NT2/D1 (cell line): Measurements from ENCODE around the gene A4GALT.

Experiments
- DNase-seq: peaks from one replicate; pipeline ENCODE4 v3.0.0-alpha.2; 2011; ENCODE audit warnings: low read depth, low spot score
- H3K27me3 ChIP-seq: 2 replicates; pipeline ENCODE4 v1.6.0; 2011; ENCODE audit warnings: mild to moderate bottlenecking; ENCODE audit not compliant: insufficient read length, insufficient read depth
- H3K36me3 ChIP-seq: 2 replicates; pipeline ENCODE4 v1.6.1; 2011; ENCODE audit warnings: mild to moderate bottlenecking, low read length, mixed read lengths; ENCODE audit not compliant: insufficient read depth, insufficient read length
- H3K4me1 ChIP-seq: 2 replicates; pipeline ENCODE4 v1.5.1; 2011; ENCODE audit not compliant: insufficient read depth, insufficient read length
- H3K4me3 ChIP-seq: 2 replicates; pipeline ENCODE4 v1.5.1; 2011; ENCODE audit warnings: low read depth; ENCODE audit not compliant: insufficient read length
- H3K9ac ChIP-seq: 2 replicates; pipeline ENCODE4 v1.6.0; 2011; ENCODE audit warnings: low read depth; ENCODE audit not compliant: insufficient read length
- H3K9me3 ChIP-seq: 2 replicates; pipeline ENCODE4 v1.5.1; 2011; ENCODE audit warnings: mild to moderate bottlenecking, low read length; ENCODE audit not compliant: insufficient read depth
- SUZ12 ChIP-seq: IDR thresholded peaks from 2 replicates; pipeline ENCODE4 v1.6.1; 2011; ENCODE audit not compliant: insufficient read length, insufficient read depth; ENCODE audit errors: extremely low read depth
- YY1 ChIP-seq: IDR thresholded peaks from 2 replicates; pipeline ENCODE4 v1.6.1; 2011; ENCODE audit not compliant: insufficient read length, insufficient read depth
- ZNF274 ChIP-seq: IDR thresholded peaks from 2 replicates; pipeline ENCODE4 v1.6.1; 2011; ENCODE audit warnings: mild to moderate bottlenecking, low read depth, low read length

A4GALT gene

DNA sequence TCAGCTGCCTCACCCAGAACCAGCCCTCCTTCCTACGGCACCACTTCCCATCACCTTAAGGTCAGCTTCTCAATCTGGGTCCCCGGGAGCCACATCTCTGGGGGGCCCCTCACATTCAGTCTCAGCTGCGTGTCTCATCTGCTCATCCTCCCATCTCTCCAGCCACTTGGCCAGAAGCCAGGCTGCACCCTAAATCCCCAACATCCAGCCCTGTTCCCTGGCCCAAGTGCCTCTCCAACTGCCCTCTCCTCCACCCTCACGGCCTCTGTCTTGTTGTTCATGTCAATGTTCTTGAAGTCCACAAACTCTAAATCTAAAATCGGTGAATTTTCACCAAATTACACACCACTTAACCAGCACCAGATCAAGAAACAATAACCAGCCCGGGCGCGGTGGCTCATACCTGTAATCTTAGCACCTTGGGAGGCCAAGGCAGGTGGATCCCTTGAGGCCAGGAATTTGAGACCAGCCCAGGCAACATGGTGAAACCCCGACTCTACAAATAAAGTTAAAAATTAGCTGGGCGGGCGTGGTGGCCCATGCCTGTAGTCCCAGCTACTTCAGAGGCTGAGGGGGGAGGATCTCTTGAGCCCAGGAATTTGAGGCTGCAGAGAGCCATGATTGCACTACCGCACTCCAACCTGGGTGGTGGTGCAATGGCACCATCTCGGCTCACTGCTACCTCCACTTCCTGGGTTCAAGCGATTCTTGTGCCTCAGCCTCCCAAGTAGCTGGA is 33.7 kb downstream of the A4GALT start:
- Histone ChIP-seq H3K27me3 (no peaks in the 10 kb centered on the region), H3K4me1 (peaks cover 9% of the 10 kb centered on the region), H3K9me3 (no peaks in the 10 kb centered on the region), H3K4me3 (no peak overlapping the region), H3K9ac (no peak overlapping the region), H3K36me3 (no peaks in the 10 kb centered on the region)
- no peak for DNase-seq
- TF ChIP-seq SUZ12 = no peak
- no peak for TF ChIP-seq YY1
- no peak for TF ChIP-seq ZNF274

DNA sequence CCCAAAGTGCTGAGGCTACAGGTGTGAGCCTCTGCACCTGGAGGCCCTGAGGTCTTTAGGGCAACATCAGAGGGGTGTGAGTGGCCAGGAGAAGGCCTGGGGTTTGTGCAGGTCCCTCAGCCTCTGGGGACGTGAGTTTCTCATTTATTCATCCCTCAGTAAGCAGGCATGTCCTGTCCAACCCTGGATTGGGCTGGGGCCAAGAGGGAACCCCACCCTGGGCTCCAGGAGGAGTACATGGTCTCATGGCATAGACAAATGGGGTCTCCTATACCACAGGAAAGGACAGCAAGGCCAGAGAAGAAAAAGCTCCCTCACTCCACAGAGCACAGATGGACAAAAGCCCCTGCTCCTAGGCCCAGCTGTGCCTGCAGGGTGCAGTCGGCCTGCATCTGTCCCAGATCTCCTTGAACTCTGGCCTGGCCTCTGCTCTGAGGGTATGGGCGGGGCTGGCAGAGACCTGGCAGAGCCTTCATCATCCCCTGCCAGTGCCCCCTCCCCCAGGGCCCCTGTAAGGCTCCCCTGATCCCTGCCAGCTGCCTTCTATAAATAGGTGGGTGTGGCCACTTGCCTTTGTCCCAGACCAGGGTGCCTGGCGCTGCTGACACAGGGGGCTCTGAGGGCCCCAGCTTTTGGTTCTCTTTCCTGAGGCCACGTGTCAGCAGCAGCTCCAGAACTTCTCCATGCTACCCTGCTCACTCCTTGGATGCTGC is 34.6 kb downstream of the A4GALT start:
- TF ChIP-seq SUZ12 = no peak
- no peak for TF ChIP-seq YY1
- TF ChIP-seq ZNF274 = no peak
- no peak overlapping the region for H3K4me3 ChIP-seq
- no peak for DNase-seq
- no peaks in the 10 kb centered on the region for H3K9me3 ChIP-seq
- peaks cover 9% of the 10 kb centered on the region for H3K4me1 ChIP-seq
- H3K9ac ChIP-seq = no peak overlapping the region
- H3K36me3 ChIP-seq = no peaks in the 10 kb centered on the region
- no peaks in the 10 kb centered on the region for H3K27me3 ChIP-seq

DNA sequence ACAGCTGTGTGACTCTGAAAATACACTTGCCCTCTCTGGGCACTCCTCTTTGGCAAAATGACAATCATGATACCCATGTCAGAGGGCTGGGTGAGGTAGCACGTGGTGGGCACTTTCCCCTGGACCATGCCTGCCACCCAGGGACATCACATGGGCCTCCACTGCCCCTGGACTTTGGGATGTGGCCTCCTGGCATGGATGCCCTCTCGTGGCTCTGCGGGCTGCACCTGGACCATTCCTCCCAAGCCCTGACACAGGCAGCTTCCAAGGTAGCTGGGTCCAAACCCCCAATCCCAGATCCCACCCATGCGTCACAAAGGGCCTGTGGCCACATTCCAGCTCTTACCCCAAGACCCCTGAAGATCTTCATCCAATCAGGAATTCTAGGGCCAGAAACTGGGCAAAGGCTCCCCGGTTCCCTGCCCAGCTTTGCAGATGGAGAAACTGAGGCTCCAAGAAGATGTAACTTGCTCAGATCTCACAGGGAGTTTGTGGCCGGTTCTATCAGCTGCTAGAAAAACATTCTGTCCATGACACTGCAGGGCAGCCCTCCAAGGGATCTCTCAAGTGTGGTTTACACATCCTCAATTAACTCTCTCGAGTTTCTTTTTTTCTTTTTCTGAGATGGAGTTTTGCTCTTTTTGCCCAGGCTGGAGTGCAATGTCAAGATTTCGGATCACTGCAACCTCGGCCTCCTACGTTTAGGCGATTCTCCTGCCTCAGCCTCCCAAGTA is 36.0 kb downstream of the A4GALT start:
- no peak overlapping the region for H3K9ac ChIP-seq
- no peak overlapping the region for H3K4me3 ChIP-seq
- no peaks in the 10 kb centered on the region for H3K36me3 ChIP-seq
- no peaks in the 10 kb centered on the region for H3K27me3 ChIP-seq
- TF ChIP-seq ZNF274 = no peak
- TF ChIP-seq YY1 = no peak
- TF ChIP-seq SUZ12 = no peak
- H3K9me3 ChIP-seq = 0 out of 2 replicates have a peak, but pooled peaks cover under 1% of the 10 kb centered on the region
- H3K4me1 ChIP-seq = peaks cover 9% of the 10 kb centered on the region
- no peak for DNase-seq

DNA sequence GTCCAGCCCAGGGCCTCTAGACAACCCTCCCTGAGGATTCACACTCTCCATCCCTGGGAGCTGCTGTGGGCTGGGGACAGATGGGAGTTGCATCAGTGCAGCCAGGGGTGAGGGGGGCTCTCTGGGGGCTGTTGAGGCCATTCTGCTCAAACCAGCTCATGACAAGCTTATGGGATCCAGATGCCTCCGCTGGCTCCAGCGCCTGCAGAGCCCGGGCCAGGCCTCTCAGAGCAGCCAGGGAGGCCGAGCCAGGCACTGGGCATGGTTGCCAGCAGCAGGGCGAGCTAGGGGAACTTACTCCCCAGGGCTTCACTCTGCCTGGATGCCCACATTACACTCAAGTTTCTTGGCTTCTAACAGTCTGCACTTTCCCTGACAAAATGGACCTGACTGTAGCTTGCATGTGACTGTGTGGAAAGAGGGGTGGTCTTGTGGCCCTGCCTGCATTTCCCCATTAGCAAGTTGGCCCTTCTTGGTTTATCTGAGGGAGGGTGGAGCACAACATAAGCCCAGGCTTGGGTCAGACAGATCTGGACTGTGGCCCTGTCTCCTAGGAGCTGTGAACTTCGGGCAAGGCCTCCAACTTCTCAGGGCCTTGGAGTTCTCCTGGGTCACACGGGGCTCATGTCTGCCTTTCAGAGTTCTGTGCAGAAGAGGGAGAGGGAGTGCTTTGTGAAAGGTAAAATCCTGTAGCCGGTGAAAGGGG is 36.9 kb downstream of the A4GALT start:
- Histone ChIP-seq H3K4me1 (peaks cover 8% of the 10 kb centered on the region), H3K9me3 (peaks cover 9% of the 10 kb centered on the region)
- TF ChIP-seq ZNF274 = no peak
- no peak for TF ChIP-seq SUZ12
- TF ChIP-seq YY1 = no peak

DNA sequence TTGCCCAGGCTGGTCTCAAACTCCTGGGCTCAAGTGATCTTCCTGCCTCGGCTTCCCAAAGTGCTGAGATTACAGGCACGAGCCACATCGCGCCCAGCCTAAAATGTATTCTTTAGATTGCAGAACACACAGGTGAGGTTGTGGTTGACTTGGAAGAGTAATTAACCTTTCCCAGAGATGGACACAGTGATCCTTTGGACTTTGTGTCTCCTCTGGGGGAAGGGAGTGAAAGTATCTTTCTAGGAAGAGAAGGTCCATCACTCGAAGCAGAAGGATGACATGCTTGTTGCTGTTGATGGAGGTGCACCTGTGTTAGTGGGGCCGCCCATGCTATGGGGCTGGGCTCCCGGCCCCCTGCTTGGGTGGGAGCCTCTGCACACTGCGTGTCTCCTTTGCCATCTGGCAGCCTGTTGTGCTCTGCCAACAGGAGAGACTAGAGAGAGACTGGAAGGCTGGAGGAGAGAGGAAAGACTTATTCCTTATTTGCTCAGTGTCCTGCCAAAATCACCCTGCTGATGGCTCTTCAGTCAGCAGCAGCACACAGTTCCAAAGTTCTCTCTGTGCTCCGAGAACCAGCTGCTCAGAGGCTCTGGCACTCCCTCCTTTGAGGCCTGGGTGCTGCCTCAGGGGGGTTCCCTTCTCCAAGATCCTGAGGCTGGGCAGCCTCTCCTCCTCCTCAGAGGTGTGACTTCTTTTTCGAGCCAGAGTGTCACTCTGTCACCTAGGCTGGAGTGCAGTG is 38.4 kb downstream of the A4GALT start:
- no peak for DNase-seq
- Histone ChIP-seq H3K4me1 (peaks cover 7% of the 10 kb centered on the region), H3K9me3 (peaks cover 17% of the 10 kb centered on the region), H3K9ac (no peak overlapping the region), H3K27me3 (no peaks in the 10 kb centered on the region), H3K36me3 (no peaks in the 10 kb centered on the region), H3K4me3 (no peak overlapping the region)
- TF ChIP-seq YY1 = no peak
- no peak for TF ChIP-seq SUZ12
- TF ChIP-seq ZNF274 = no peak

More for the DNA sequence above, 36.9 kb downstream of the A4GALT start:
- Histone ChIP-seq H3K9ac (peak overlapping the region; percentile 32), H3K27me3 (no peaks in the 10 kb centered on the region), H3K4me3 (no peak overlapping the region), H3K36me3 (no peaks in the 10 kb centered on the region)
- no peak for DNase-seq

DNA sequence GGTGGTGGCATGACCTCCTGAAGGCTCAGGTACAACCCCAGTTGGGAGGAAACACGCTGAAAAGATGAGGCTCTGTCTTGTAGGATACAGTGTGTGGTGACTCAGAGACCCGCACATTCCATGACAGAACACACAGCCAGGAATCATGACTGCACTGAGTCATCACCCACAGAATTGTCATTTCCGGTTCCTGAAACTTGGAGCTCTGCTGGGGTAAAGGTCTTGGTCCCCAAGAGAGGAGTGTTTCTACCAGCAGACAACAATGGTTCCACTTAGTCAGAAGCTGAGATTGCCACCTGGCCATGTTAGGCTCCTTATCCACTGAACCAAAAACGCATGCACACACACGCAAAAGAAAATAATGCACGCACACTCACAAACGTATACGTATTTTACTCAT is 40.0 kb downstream of the A4GALT start:
- no peak overlapping the region for H3K4me3 ChIP-seq
- no peak for DNase-seq
- no peak for TF ChIP-seq YY1

More for the DNA sequence above, 40.0 kb downstream of the A4GALT start:
- no peaks in the 10 kb centered on the region for H3K4me1 ChIP-seq
- H3K9me3 ChIP-seq = peaks cover 17% of the 10 kb centered on the region
- H3K36me3 ChIP-seq = no peaks in the 10 kb centered on the region
- no peak overlapping the region for H3K9ac ChIP-seq
- no peaks in the 10 kb centered on the region for H3K27me3 ChIP-seq
